SHP77 treated with DMSO at 0.1 percent for 48 hours (cell line): ENCODE measurements around the gene SKOR1.

ENCODE experiments used
- DNase-seq: peaks from one replicate; lab custom pipeline; 2025; lab: John Stamatoyannopoulos, UW

Gene SKOR1

DNA sequence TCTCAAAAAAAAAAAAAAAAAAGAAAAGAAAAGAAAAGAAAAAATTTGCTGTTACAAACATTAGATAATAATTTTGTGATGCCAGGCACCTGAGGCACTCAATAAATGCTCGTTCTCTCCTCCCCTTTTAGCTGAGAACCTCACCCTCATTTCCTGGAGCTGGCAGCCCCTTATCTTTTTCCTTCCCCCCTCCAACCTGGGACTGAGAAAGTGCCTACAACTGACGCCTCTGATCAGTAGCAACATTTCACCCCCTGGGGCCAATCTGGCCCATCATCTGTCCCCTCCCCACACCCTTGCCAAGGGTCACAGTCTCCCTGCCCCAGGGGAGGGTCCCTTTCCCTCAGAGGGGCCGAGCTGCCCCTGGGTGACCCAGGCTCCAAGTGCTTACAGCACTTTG, 27.1 kb downstream of the SKOR1 start:
- DNase-seq, result no peak

DNA sequence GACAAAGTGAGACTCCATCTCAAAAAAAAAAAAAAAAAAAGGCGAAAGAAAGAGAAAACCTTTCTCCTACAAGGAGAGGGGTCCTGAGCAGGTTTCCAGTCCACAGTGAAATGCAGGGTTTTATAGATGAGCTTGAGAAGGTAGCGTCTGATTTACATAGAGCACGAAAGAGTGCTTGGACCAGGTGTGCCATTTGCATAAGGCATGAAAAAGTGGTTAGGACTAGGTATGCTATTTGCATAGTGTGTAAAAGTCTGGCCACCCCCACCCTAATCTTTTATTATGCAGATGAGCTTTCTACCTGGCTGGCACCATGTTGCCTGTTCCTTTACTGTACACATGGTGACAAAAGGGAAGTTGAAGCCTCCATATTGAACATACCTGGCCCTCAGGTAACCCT, 28.1 kb downstream of the SKOR1 start:
- no peak for DNase-seq

DNA sequence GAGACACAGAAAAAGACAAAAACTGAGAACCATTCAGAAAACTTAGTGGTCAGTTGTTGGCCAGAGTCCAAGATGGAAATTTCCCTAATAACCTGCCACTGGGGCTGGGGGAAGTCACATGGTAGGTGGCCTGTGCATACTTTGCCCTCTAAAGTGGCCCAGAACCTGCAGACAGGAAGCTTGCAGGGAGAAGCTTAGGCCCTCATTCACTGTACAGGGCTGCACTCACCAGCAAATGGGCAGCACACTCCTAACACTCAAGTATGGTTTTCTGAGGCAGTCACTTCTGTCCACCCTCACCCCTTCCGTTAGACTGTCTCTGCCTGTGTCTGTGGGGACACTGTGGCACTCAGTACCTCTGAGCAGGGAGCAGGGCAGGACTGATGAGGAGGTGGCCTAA, 29.0 kb downstream of the SKOR1 start:
- no peak for DNase-seq

DNA sequence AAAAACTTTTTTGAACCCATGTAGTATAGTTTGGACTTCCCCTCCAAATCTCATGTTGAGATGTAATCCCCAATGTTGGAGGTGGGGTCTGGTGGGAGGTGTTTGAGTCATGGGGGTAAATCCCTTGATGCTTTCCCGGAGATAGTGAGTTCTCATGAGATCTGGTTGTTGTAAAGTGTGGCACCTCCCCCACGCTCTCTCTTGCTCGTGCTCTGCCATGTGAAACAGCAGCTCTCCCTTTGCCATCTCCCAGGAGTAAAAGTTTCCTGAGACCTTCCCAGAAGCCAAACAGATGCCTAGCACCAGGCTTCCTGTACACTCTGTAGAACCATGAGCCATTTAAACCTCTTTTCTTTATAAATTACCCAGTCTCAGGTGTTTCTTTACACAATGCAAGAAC, 30.5 kb downstream of the SKOR1 start:
- no peak for DNase-seq

DNA sequence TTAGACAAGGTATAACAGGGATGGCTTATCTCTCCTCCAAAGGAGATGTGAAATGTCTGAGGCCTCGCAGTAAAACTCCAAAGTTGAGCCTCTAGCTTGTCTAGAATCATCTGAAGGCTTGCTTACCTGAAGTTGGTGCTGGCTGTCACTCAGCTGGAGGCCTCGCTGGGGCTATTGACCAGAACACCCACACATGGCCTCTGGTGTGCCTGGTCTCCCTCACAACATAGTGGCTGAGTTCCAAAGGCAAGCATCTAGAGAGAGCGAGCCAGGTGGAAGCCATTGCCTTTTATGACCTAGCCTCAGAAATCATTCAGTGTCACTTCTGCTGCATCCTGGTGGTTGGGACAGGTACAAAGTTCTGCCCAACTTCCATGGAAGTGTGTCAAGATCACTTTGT, 31.9 kb downstream of the SKOR1 start:
- no peak for DNase-seq

DNA sequence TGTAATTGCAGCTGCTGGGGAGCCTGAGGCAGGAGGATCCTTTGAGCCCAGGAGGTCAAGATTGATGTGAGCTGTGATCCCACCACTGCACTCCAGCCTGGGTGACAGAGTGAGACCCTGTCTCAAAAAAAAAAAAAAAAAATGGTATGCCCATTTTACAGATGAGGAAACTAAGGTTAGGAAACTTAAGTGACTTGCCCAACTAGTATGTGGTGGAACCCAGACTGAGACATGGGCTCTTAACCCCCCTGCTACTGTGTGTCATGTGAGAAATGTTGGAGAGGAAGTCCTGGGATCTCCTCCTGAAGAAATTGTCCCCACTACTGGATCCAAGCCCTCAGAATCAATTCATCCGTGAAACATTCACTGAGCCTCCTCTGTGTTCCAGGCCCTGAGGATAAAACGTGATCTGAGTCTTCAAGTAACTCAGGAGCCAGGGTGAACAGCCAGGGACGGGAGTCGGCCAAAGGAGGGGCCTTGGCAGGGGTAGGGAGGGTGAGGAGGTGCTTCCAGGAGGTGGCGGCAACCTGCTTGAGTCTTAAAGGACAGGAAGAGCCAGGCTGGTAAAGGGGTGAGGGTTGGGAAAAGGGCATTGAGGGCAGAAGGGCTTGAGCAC, 34.1 kb downstream of the SKOR1 start:
- no peak for DNase-seq

DNA sequence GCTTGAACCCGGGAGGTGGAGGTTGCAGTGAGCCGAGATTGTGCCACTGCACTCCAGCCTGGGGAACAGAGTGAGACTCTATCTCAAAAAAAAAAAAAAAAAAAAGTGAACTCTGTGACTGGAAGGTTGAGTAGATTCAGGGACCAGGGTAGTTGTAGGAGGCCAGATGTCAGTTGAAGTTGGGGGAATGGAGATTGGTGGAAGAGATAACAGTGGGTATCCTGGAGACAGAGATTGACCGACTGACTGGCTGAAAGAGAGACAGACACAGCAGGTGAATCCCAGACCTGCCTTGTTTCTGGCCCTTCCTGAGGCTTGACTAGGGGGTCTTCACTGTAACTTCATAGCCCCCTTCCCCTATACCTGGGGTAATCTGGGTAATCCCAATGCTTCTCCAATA, 36.7 kb downstream of the SKOR1 start:
- DNase-seq, result no peak

DNA sequence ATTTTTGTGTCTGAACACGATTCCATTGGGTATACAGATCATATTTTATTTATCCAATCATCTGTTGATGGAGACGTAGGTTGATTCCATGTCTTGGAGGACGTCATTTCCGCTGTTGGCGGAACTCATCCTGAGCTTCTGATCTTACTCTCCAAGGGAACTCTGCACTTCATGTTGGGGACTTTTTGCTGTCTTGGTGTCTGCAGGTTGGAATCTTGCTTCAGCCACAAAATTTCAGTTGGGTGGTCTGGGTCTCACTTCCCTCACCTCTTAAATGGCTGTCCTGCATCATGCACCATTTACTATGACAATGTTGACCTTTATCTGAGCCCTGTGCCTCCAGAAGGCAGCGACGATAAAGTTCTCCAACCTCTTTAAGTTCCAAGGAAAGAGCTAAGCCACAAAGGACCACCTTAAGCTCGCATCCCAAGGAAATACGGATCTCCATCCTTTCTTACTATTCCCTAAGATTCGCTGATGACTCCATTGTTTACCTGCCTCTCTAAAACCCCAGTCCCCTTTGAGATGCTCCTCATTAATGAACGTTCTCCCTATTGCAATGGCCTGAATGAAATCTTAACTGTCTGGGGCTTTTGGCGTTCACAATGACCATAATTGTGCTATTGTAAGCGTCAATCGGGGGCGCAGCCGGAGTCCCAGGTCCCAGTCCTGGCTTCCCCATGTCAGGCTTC, 37.6 kb downstream of the SKOR1 start:
- DNase-seq, result no peak

DNA sequence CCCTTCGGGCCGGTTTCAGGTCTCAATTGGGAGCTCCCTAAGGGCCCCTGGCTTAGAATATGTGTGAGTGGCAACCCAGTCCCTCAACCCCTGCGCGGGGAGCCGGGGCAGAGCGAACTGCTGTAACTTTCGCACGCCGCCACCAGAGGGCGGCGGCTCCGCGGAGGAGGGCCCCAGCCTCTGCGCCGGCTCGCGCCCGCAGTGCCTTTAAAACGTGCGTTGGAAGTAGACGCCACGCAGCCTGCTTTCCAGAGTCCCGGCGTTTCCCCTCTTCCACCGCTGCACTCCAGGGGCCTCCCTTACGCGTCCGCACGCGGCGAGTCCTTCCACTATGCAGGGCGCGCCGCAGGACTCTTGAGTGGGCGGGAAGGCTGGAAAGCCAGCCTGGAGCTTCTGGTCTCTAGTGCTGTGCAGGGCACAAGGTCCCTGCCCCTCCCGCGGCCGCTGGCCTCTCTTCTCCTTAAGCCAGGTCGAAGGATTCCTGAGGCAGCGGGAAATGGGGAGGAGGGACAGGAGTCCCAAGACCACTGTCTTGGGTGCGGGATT, 38.2 kb downstream of the SKOR1 start:
- peak; percentile 63 for DNase-seq

DNA sequence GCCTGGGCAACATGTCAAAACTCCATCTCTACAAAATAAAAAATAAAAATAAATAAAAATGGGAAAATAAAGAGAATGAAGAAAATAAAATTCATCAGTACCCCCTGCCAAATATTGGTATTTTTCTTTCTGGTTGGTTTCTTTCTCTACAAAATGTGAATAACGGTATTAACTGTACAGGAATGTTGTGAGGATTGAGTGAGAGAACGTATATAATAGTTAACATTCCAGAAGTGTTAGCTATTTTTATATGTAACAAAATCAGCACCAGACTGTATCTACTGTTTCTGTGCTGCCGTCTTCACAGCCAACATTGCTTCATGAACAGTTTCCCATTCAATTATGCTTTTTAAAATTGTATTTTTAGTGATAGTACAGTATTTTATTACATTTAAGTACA, 40.0 kb downstream of the SKOR1 start:
- no peak for DNase-seq

DNA sequence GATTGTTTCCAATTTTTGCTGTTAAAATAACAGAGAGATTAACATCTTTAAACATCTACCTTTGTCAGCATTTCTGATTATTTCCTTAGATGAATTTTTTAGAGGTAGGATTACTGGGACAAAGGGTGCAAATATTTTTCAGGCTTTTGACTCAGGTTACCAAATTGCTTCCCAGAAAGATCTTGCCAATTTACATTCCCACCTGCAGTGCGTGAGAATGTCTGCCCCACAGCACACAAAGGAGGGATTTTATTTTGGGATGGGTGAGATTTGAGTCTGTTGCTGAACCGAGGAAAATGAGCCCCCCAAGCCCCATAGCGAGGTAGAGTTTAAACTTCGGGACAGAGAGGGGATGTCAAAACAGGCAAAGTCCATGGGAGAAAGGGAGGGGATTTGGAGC, 40.5 kb downstream of the SKOR1 start:
- DNase-seq, result no peak

DNA sequence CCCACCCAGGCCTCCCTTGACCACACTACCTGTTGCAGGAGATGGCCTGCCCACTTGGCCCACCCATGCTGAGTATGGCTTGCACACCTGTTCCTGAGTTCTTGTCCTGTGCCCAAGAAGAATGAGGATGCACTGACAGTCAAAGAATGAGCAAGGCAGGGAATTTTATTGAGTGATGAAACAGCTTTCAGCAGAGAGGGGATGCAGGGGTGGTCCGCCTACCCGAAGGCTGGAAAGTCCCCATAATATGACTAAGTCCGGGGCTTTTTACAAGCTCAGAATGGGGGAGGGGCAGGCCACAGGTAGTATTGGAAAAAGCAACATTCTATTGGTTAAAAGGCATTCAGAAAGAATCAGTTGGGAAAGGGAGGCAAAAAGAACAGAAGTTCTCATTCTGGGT, 44.4 kb downstream of the SKOR1 start:
- no peak for DNase-seq

DNA sequence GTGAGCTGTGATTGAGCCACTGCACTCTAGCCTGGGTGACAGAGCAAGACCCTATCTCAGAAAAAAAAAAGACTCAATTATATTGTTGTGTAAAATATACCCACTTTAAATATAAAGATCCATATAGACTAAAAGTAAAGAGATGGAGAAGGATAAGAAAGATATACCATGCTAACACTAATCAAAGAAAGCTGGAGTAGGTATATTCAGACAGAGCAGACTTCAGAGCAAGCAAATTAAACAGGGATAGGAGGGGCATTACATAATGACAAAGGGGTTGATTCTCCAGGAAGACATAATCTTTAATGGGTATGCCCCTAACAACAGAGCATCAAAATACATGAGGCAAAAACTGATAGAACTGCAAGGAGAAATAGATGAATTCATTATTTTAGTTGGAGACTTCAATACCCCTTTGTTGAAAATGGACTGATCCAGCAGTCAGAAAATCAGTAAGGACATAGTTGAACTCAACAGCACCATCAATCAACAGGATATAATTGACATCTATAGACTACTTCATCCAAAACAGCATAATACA, 45.6 kb downstream of the SKOR1 start:
- DNase-seq, result no peak

DNA sequence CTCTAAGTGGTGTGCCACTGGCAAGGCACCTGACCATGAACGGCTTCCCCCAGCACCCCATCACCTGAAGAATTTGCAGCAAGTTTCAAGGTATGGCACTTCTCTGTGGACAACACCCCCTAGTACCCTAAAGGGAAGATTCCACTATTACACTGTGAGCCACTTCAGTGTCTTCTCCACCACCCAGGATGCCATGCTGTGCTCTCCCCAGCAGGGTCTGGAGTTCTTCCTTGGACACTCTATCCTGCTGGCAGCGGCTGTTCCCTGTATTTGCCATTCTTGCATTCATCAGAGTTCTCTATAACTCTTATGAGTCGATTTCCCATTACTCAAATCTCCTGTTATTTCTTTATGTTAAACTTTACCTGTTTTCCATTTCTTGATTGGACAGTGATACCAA, 48.5 kb downstream of the SKOR1 start:
- DNase-seq, result no peak

DNA sequence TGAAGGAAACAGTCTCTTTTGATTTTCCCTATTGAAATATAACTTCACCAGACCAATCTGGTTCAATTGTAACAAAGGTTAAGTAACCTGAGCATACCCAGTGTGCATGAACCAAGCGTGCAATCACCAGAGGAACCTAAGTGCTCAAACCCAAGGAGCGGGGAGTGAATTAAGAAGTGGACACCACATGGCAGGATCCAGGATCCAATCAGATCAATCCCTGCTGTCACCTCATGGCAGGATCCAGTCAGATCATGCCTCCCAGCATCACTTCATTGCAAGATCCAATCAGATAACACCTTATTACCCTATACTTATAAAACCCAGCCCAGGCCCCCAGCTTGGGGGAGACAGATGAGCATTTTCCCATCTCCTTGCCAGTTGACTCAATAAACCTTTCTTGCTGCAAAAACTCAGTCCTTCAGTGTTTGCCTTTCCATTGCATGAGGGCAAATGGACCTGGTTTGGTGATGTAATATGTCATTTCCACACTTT, 53.5 kb downstream of the SKOR1 start:
- no peak for DNase-seq

DNA sequence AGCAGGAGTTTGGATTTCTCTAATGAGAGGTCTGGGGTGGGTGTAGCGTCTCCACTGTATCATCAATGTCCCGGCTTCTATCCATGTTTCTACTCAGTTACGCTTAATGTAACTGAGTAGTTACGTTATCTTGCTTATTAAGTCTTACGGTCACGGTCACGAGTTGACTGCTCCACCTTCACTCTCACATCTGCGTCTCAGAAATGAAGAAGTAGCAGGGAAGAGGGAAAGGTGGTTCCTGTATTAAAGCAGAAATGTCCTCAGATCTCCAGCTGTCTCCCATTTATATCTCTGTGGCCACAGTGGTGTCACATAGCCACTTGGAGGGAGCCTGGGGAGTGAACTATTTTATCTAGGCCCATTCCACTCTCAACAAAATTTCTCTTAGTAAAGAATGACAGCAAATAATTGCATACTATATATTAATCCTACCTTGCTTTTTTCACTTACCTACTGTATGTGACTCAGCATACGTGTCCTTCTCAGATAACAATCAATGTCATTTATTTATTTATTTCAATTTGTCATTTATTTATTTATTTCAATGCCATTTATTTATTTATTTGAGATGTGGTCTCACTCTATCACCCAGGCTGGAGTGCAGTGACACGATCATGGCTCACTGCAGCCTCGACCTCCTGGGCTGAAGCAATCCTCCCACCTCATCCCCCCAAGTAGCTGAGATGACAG, 54.3 kb downstream of the SKOR1 start:
- DNase-seq, result no peak

DNA sequence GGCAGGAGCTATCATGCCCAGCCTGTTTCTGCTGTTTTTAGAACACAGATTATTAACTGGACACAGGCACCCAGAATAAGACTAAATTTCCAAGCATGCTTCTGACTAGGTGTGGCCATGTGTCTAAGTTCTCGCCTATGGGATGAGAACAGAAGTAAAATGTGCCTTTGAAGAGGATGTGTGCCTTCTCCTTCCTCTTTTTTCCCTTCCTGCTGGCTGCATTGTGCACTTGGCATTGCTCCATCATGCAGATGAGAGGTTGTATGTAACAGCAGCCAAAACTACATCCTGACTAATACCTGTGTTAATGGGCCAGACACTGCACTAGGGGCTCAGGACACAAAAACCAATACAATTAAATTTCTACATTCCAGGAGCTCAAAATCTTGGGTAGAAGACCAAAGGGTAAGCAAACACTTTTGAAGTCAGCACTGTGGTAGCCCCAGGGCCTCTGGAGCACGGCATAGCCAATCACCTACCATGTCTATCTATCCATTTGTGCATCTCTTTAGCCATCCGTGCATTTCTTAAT, 55.4 kb downstream of the SKOR1 start:
- no peak for DNase-seq

DNA sequence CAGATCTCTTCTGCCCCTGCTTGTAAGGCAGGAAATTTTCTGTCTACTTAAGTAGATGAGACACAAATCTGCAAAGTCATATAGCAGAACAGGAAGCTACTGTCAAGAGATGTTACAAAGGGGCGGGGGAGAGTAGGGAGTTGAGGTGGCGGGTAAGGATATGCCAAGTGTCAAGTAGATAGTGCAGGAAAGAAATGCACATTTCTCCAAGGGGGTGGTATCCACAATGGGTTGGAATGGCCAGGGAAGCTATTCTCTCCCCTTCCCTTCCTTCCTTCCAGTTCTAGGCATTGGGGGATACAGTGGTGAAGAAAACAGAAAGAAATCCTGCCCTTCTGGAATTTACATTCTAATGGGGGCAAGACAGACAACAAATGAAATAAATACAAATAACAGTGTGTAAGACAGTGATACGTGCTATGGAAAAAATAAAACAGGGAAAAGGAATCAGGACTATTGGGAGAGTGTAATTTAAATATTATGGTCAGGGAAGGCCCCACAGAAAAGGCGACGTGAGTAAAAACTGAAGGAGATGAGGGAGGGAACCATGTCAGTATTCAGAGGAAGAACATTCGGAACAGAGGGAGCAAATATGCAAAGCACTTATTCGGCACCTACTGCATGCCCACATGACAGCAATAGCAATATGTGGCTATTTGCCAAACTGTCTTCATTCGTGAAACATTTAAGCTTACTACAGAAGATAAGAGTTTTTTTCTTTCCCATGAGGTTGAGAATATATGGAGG, 57.4 kb downstream of the SKOR1 start:
- DNase-seq, result no peak

DNA sequence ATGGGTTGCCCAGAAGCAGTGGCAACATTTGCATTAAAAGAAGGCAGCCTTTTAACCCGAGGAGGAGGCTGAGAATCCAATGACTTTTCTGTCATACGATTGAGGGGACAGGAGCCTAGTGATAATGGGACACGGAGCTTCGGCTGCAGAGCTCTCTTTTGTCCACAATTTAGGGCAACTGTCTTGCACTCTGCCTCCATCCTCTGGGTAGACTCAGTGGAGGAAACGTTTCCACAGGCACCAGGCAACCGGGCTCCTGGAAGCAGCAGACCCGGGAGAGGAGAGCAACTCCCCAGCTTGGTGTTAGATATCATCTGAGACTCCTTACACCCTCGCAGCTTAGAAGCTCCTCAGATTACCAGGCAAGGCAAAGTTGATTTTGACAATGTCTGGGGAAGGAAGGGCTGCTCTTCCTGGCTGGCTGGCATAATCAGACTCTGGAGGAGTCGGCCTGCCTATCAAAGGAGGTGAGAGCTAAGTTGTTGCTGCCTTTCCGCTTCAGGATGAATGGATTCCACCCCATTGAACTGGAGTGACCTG, 58.0 kb downstream of the SKOR1 start:
- DNase-seq, result no peak

DNA sequence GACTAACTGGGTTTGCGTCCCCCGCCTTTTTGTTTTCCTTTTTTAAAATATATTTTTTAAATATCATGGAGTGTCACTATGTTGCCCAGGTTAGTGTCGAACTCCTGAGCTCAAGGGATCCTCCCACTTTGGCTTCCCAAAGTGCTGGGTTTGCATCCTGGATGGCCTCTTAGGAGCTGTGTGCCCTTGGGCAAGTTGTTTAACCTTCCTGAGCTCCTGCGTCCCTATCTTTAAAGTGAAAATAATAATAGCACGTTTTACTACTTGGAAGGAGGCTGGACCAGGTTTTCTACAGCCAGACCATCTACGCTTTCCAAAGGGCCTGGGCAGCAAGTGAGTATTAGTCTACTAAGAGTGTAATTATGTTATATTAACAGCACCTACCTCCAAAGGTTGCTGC, 58.7 kb downstream of the SKOR1 start:
- DNase-seq, result no peak
